ENCODE results near the gene SUGT1. TPM values are rescaled to one million over a fixed set of nuclear protein-coding genes. Genes with fewer than 3 reads are reported as not detected.

SUGT1 gene
- total and polyA plus RNA-seq, 10 of the 15 experiments (the other 5 are each of a cell fraction or from before 2014, with no cell fraction given): 46.7 to 122 (median 77.3) TPM

DNA sequence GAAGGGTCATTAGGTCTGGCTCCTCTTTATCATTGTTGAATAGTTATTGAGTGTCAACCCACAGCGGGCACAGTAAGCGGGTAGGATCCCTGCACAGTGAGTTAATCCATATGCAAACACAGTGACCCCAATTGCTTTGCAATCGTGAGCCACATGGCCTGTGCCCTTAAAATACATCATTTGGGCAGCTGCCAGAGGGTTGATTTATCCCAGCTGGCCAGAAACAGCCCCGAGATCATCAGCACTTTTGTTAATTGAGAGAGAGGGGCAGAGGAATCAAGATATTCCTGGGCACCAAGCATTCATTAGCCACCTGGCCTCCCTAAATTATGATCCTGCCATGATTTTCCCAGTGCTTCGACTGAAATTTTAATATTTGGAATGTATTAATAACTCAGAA lies 96.8 kb downstream of the SUGT1 start:
- no peak for DNase-seq (ENCODE audit: low read depth, low spot score)
- in situ Hi-C loops (cut with MboI): no loop called here
- Histone ChIP-seq H3K4me2 (ENCODE audit: control insufficient read depth, insufficient read depth) (no peak overlapping the region), H3K9ac (ENCODE audit: control insufficient read depth, insufficient read depth, low read length) (no peak overlapping the region), H2AFZ (ENCODE audit: control insufficient read depth, low read depth, low read length) (no peak overlapping the region), H3K79me2 (ENCODE audit: control insufficient read depth, insufficient read depth, low read length) (no peaks in the 10 kb centered on the region), H4K20me1 (ENCODE audit: control insufficient read depth, insufficient read depth) (no peaks in the 10 kb centered on the region), H3K27me3 (replicated peaks in 1 of 2; ENCODE audit: control insufficient read depth in 2 of 2, insufficient read depth in 2 of 2, low read length in 1 of 2) (no peaks in the 10 kb centered on the region; a peak in 1 of 4 replicates), H3K36me3 (ENCODE audit: control insufficient read depth in 2 of 2, insufficient read depth in 2 of 2, low read length in 1 of 2) (no peaks in the 10 kb centered on the region), H3K4me3 (no peak overlapping the region), H3K9me3 (replicated peaks; ENCODE audit: control insufficient read depth, insufficient read depth, low read length) (no peaks in the 10 kb centered on the region), H3K4me1 (ENCODE audit: control insufficient read depth, insufficient read depth, low read length) (no peaks in the 10 kb centered on the region), H3K27ac (ENCODE audit: control insufficient read depth, insufficient read depth) (no peak overlapping the region)
- ChIA-PET SMC1A (ENCODE audit: uncharacterized antibody, unreplicated experiment) (interaction anchor here (7.4 kb wide), 1 partner anchor 16 kb away, joined by 52 read pairs; no protein-coding TSS in a partner anchor), POLR2A (no interaction called here), CTCF (no interaction called here), RAD21 (ENCODE audit: unreplicated experiment) (no interaction called here)
- TF ChIP-seq CHD1 (IDR thresholded peaks at IDR 0.05; ENCODE audit: low read depth, low read length) (no peak), MTA2 (IDR thresholded peaks at IDR 0.05; ENCODE audit: low read depth) (no peak), ZBTB33 (IDR thresholded peaks at IDR 0.05) (no peak), GATAD2B (conservative IDR thresholded peaks at IDR 0.05; ENCODE audit: low read depth) (no peak), CBX5 (IDR thresholded peaks at IDR 0.05; ENCODE audit: low read depth) (no peak)
- TF ChIP-seq, protein P1, sequence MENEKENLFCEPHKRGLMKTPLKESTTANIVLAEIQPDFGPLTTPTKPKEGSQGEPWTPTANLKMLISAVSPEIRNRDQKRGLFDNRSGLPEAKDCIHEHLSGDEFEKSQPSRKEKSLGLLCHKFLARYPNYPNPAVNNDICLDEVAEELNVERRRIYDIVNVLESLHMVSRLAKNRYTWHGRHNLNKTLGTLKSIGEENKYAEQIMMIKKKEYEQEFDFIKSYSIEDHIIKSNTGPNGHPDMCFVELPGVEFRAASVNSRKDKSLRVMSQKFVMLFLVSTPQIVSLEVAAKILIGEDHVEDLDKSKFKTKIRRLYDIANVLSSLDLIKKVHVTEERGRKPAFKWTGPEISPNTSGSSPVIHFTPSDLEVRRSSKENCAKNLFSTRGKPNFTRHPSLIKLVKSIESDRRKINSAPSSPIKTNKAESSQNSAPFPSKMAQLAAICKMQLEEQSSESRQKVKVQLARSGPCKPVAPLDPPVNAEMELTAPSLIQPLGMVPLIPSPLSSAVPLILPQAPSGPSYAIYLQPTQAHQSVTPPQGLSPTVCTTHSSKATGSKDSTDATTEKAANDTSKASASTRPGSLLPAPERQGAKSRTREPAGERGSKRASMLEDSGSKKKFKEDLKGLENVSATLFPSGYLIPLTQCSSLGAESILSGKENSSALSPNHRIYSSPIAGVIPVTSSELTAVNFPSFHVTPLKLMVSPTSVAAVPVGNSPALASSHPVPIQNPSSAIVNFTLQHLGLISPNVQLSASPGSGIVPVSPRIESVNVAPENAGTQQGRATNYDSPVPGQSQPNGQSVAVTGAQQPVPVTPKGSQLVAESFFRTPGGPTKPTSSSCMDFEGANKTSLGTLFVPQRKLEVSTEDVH (IDR thresholded peaks at IDR 0.05; ENCODE audit: low read depth, partially characterized antibody): no peak
- TF ChIP-seq, protein P2, sequence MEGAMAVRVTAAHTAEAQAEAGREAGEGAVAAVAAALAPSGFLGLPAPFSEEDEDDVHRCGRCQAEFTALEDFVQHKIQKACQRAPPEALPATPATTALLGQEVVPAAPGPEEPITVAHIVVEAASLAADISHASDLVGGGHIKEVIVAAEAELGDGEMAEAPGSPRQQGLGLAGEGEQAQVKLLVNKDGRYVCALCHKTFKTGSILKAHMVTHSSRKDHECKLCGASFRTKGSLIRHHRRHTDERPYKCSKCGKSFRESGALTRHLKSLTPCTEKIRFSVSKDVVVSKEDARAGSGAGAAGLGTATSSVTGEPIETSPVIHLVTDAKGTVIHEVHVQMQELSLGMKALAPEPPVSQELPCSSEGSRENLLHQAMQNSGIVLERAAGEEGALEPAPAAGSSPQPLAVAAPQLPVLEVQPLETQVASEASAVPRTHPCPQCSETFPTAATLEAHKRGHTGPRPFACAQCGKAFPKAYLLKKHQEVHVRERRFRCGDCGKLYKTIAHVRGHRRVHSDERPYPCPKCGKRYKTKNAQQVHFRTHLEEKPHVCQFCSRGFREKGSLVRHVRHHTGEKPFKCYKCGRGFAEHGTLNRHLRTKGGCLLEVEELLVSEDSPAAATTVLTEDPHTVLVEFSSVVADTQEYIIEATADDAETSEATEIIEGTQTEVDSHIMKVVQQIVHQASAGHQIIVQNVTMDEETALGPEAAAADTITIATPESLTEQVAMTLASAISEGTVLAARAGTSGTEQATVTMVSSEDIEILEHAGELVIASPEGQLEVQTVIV (IDR thresholded peaks at IDR 0.05; ENCODE audit: borderline replicate concordance, partially characterized antibody): no peak
- ATAC-seq: no peak
- no peak for FAIRE-seq
- intact Hi-C loops (cut with micrococcal nuclease; ENCODE audit: unreplicated experiment): no loop called here
- no TSS peak for BruUV-seq (replicated peaks)
- WGBS (ENCODE audit: insufficient coverage, insufficient replicate concordance, low lambda C conversion rate, missing lambda C conversion rate): 19% methylated on average over 5 of the region's 5 CpGs

Other genes with a start within 250 kb of the SUGT1 start
- gene THSD1, start 246.7 kb upstream of the SUGT1 start, total RNA-seq (2014; rRNA removed): 0.17 and 0.38 TPM in 2 replicates
- 0.13 and 0.28 TPM in 2 replicates for gene THSD1, start 246.7 kb upstream of the SUGT1 start, total RNA-seq (2014; rRNA removed; fragmentation: Illumina TruSeq; extraction: Trizol)
- 0.13 and 0.15 TPM in 2 replicates for gene THSD1, start 246.7 kb upstream of the SUGT1 start, total RNA-seq (2021)
- 0.07 and 0.12 TPM in 2 replicates for gene THSD1, start 246.7 kb upstream of the SUGT1 start, polyA plus RNA-seq (2011; rRNA removed)
- 0.04 TPM in 1 of 2 replicates, not detected in the other for gene THSD1, start 246.7 kb upstream of the SUGT1 start, polyA plus RNA-seq (2014; fragmentation: Illumina TruSeq; extraction: Trizol)
- gene THSD1, start 246.7 kb upstream of the SUGT1 start, polyA plus RNA-seq (2014; fragmentation: Nextera tagmentation; extraction: Ambion mirVana): under 1 TPM; 0.03 to 0.04 TPM
- 0.09 and 0.20 TPM in 2 replicates for gene THSD1, start 246.7 kb upstream of the SUGT1 start, polyA plus RNA-seq (2014; rRNA removed)
- not detected for gene THSD1, start 246.7 kb upstream of the SUGT1 start, polyA plus RNA-seq (2016; fragmentation: Nextera tagmentation; extraction: Ambion mirVana)
- gene VPS36, start 202.2 kb upstream of the SUGT1 start, total RNA-seq (2014; rRNA removed): 24.4 and 26.5 TPM in 2 replicates
- gene VPS36, start 202.2 kb upstream of the SUGT1 start, total RNA-seq (2014; rRNA removed; fragmentation: Illumina TruSeq; extraction: Trizol): 23.4 and 23.7 TPM in 2 replicates
- gene VPS36, start 202.2 kb upstream of the SUGT1 start, total RNA-seq (2021): 16.1 and 16.3 TPM in 2 replicates
- gene VPS36, start 202.2 kb upstream of the SUGT1 start, polyA plus RNA-seq (2011; rRNA removed): 25.7 and 41.5 TPM in 2 replicates
- gene VPS36, start 202.2 kb upstream of the SUGT1 start, polyA plus RNA-seq (2014; fragmentation: Illumina TruSeq; extraction: Trizol): 26.7 and 35.6 TPM in 2 replicates
- gene VPS36, start 202.2 kb upstream of the SUGT1 start, polyA plus RNA-seq (2014; fragmentation: Nextera tagmentation; extraction: Ambion mirVana): 10 to 100 TPM; 10.3 to 12.3 TPM
- gene VPS36, start 202.2 kb upstream of the SUGT1 start, polyA plus RNA-seq (2014; rRNA removed): 22.8 and 25.2 TPM in 2 replicates
- 10 to 100 TPM; 23.3 to 29.0 TPM for gene VPS36, start 202.2 kb upstream of the SUGT1 start, polyA plus RNA-seq (2016; fragmentation: Nextera tagmentation; extraction: Ambion mirVana)
- 32.2 and 39.3 TPM in 2 replicates for gene CKAP2, start 197.4 kb upstream of the SUGT1 start, total RNA-seq (2014; rRNA removed)
- gene CKAP2, start 197.4 kb upstream of the SUGT1 start, total RNA-seq (2014; rRNA removed; fragmentation: Illumina TruSeq; extraction: Trizol): 51.4 and 52.4 TPM in 2 replicates
- 41.6 and 42.9 TPM in 2 replicates for gene CKAP2, start 197.4 kb upstream of the SUGT1 start, total RNA-seq (2021)
- gene CKAP2, start 197.4 kb upstream of the SUGT1 start, polyA plus RNA-seq (2011; rRNA removed): 22.1 and 39.8 TPM in 2 replicates
- gene CKAP2, start 197.4 kb upstream of the SUGT1 start, polyA plus RNA-seq (2014; fragmentation: Illumina TruSeq; extraction: Trizol): 58.6 and 65.3 TPM in 2 replicates
- 10 to 100 TPM; 20.9 to 21.8 TPM for gene CKAP2, start 197.4 kb upstream of the SUGT1 start, polyA plus RNA-seq (2014; fragmentation: Nextera tagmentation; extraction: Ambion mirVana)
- gene CKAP2, start 197.4 kb upstream of the SUGT1 start, polyA plus RNA-seq (2014; rRNA removed): 20.6 and 25.6 TPM in 2 replicates
- gene CKAP2, start 197.4 kb upstream of the SUGT1 start, polyA plus RNA-seq (2016; fragmentation: Nextera tagmentation; extraction: Ambion mirVana): 10 to 100 TPM; 58.5 to 62.3 TPM
- gene HNRNPA1L2, start 10.4 kb upstream of the SUGT1 start, total RNA-seq (2014; rRNA removed): 3.3 and 4.0 TPM in 2 replicates
- gene HNRNPA1L2, start 10.4 kb upstream of the SUGT1 start, total RNA-seq (2014; rRNA removed; fragmentation: Illumina TruSeq; extraction: Trizol): 6.0 and 6.1 TPM in 2 replicates
- 6.2 and 6.9 TPM in 2 replicates for gene HNRNPA1L2, start 10.4 kb upstream of the SUGT1 start, total RNA-seq (2021)
- 10.5 and 13.3 TPM in 2 replicates for gene HNRNPA1L2, start 10.4 kb upstream of the SUGT1 start, polyA plus RNA-seq (2011; rRNA removed)
- gene HNRNPA1L2, start 10.4 kb upstream of the SUGT1 start, polyA plus RNA-seq (2014; fragmentation: Illumina TruSeq; extraction: Trizol): 12.0 and 18.5 TPM in 2 replicates
- gene HNRNPA1L2, start 10.4 kb upstream of the SUGT1 start, polyA plus RNA-seq (2014; fragmentation: Nextera tagmentation; extraction: Ambion mirVana): 1 to 10 TPM; 5.8 to 8.0 TPM
- gene HNRNPA1L2, start 10.4 kb upstream of the SUGT1 start, polyA plus RNA-seq (2014; rRNA removed): 7.5 and 9.0 TPM in 2 replicates
- 10 to 100 TPM in 1 of 2 experiments, 1 to 10 TPM in 1; 8.3 to 10.2 TPM for gene HNRNPA1L2, start 10.4 kb upstream of the SUGT1 start, polyA plus RNA-seq (2016; fragmentation: Nextera tagmentation; extraction: Ambion mirVana)
- 0.73 and 1.2 TPM in 2 replicates for gene CNMD, start 87.0 kb downstream of the SUGT1 start, total RNA-seq (2014; rRNA removed)
- 0.64 and 0.76 TPM in 2 replicates for gene CNMD, start 87.0 kb downstream of the SUGT1 start, total RNA-seq (2014; rRNA removed; fragmentation: Illumina TruSeq; extraction: Trizol)
- gene CNMD, start 87.0 kb downstream of the SUGT1 start, total RNA-seq (2021): 0.35 and 0.77 TPM in 2 replicates
- gene CNMD, start 87.0 kb downstream of the SUGT1 start, polyA plus RNA-seq (2011; rRNA removed): 0.65 and 0.73 TPM in 2 replicates
- gene CNMD, start 87.0 kb downstream of the SUGT1 start, polyA plus RNA-seq (2014; fragmentation: Illumina TruSeq; extraction: Trizol): 0.69 and 1.2 TPM in 2 replicates
- under 1 TPM; 0.31 to 0.72 TPM for gene CNMD, start 87.0 kb downstream of the SUGT1 start, polyA plus RNA-seq (2014; fragmentation: Nextera tagmentation; extraction: Ambion mirVana)
- gene CNMD, start 87.0 kb downstream of the SUGT1 start, polyA plus RNA-seq (2014; rRNA removed): 1.6 and 1.7 TPM in 2 replicates
- under 1 TPM; 0.45 to 0.74 TPM for gene CNMD, start 87.0 kb downstream of the SUGT1 start, polyA plus RNA-seq (2016; fragmentation: Nextera tagmentation; extraction: Ambion mirVana)
- 0.38 and 0.62 TPM in 2 replicates for gene PCDH8, start 195.8 kb downstream of the SUGT1 start, total RNA-seq (2014; rRNA removed)
- gene PCDH8, start 195.8 kb downstream of the SUGT1 start, total RNA-seq (2014; rRNA removed; fragmentation: Illumina TruSeq; extraction: Trizol): 0.41 and 0.45 TPM in 2 replicates
- gene PCDH8, start 195.8 kb downstream of the SUGT1 start, total RNA-seq (2021): 0.16 and 0.31 TPM in 2 replicates
- not detected in 2 replicates for gene PCDH8, start 195.8 kb downstream of the SUGT1 start, polyA plus RNA-seq (2011; rRNA removed)
- gene PCDH8, start 195.8 kb downstream of the SUGT1 start, polyA plus RNA-seq (2014; fragmentation: Illumina TruSeq; extraction: Trizol): 0.72 and 0.86 TPM in 2 replicates
- gene PCDH8, start 195.8 kb downstream of the SUGT1 start, polyA plus RNA-seq (2014; fragmentation: Nextera tagmentation; extraction: Ambion mirVana): under 1 TPM; 0.03 to 0.22 TPM
- 0.11 and 0.86 TPM in 2 replicates for gene PCDH8, start 195.8 kb downstream of the SUGT1 start, polyA plus RNA-seq (2014; rRNA removed)
- gene PCDH8, start 195.8 kb downstream of the SUGT1 start, polyA plus RNA-seq (2016; fragmentation: Nextera tagmentation; extraction: Ambion mirVana): under 1 TPM; 0.15 to 0.84 TPM

Data from GM12878 (cell line).